H9 (cell line): ENCODE data around the gene OAS3. TPM values are rescaled to one million over a fixed set of nuclear protein-coding genes. Genes with fewer than 3 reads are reported as not detected.

Source experiments
- DNase-seq: peaks from one replicate; pipeline ENCODE4 v3.0.0-alpha.2; 2017
- H2AFZ ChIP-seq: one replicate; pipeline ENCODE4 v1.6.1; 2013; ENCODE audit warnings: mild to moderate bottlenecking, low read length, control low read depth, moderate library complexity
- H2AK5ac ChIP-seq: 2 replicates; pipeline ENCODE4 v1.6.1; 2013; ENCODE audit warnings: low read length, control low read depth, mixed read lengths; ENCODE audit not compliant: insufficient read length
- H2BK120ac ChIP-seq: one replicate; pipeline ENCODE4 v1.6.1; 2013; ENCODE audit warnings: low read depth, mild to moderate bottlenecking, low read length, control low read depth, inconsistent platforms; ENCODE audit not compliant: poor library complexity, severe bottlenecking
- H2BK12ac ChIP-seq: 2 replicates; pipeline ENCODE4 v1.6.1; 2013; ENCODE audit warnings: low read length, control low read depth, mixed read lengths, low read depth; ENCODE audit not compliant: insufficient read length
- H2BK15ac ChIP-seq: 2 replicates; pipeline ENCODE4 v1.6.1; 2013; ENCODE audit warnings: low read depth, low read length, control low read depth
- H2BK20ac ChIP-seq: one replicate; pipeline ENCODE4 v1.6.1; 2013; ENCODE audit warnings: low read depth, mild to moderate bottlenecking, low read length, control low read depth, inconsistent platforms; ENCODE audit not compliant: poor library complexity, severe bottlenecking
- H2BK5ac ChIP-seq: 2 replicates; pipeline ENCODE4 v1.6.1; 2013; ENCODE audit warnings: low read length, control low read depth, mixed read lengths; ENCODE audit not compliant: insufficient read length
- H3K14ac ChIP-seq: 2 replicates; pipeline ENCODE4 v1.6.1; 2013; ENCODE audit warnings: low read length, control low read depth; ENCODE audit not compliant: insufficient read depth
- H3K18ac ChIP-seq: 2 replicates; pipeline ENCODE4 v1.6.1; 2013; ENCODE audit warnings: low read depth, mild to moderate bottlenecking, mixed read lengths, low read length, control low read depth; ENCODE audit not compliant: insufficient read length
- H3K23ac ChIP-seq: 2 replicates; pipeline ENCODE4 v1.6.1; 2013; ENCODE audit warnings: low read length, control low read depth, mixed read lengths, low read depth; ENCODE audit not compliant: insufficient read length
- H3K23me2 ChIP-seq: 2 replicates; pipeline ENCODE4 v1.6.1; 2013; ENCODE audit warnings: low read depth, mild to moderate bottlenecking, mixed read lengths, low read length, control low read depth; ENCODE audit not compliant: insufficient read length, poor library complexity, severe bottlenecking
- H3K27ac ChIP-seq: 2 replicates; pipeline ENCODE4 v1.5.1; 2013; ENCODE audit warnings: low read length, control low read depth, mixed read lengths, low read depth; ENCODE audit not compliant: insufficient read length
- H3K27me3 ChIP-seq: 2 replicates; pipeline ENCODE4 v1.6.1; 2013; ENCODE audit warnings: low read length, control low read depth, inconsistent platforms; ENCODE audit not compliant: insufficient read depth
- H3K4ac ChIP-seq: 2 replicates; pipeline ENCODE4 v1.6.1; 2013; ENCODE audit warnings: low read depth, mild to moderate bottlenecking, control low read depth, inconsistent platforms, low read length, moderate library complexity
- H3K4me1 ChIP-seq: 2 replicates; pipeline ENCODE4 v1.6.1; 2013; ENCODE audit warnings: low read length, control low read depth, inconsistent platforms; ENCODE audit not compliant: insufficient read depth
- H3K4me2 ChIP-seq: 2 replicates; pipeline ENCODE4 v1.6.1; 2013; ENCODE audit warnings: low read length, control low read depth, mixed read lengths; ENCODE audit not compliant: insufficient read length, insufficient read depth
- H3K56ac ChIP-seq: 2 replicates; pipeline ENCODE4 v1.6.1; 2013; ENCODE audit warnings: low read depth, mild to moderate bottlenecking, mixed read lengths, low read length, control low read depth; ENCODE audit not compliant: insufficient read length
- H3K79me1 ChIP-seq: 2 replicates; pipeline ENCODE4 v1.6.1; 2013; ENCODE audit warnings: low read depth, mild to moderate bottlenecking, moderate library complexity, low read length, control low read depth, inconsistent platforms; ENCODE audit not compliant: insufficient read depth, poor library complexity, severe bottlenecking
- H3K79me2 ChIP-seq: 2 replicates; pipeline ENCODE4 v1.6.1; 2013; ENCODE audit warnings: low read length, control low read depth, inconsistent platforms; ENCODE audit not compliant: insufficient read depth
- H3K9ac ChIP-seq: 2 replicates; pipeline ENCODE4 v1.6.1; 2013; ENCODE audit warnings: low read length, control low read depth, mixed read lengths; ENCODE audit not compliant: insufficient read length; ENCODE audit errors: extremely low read depth
- H3K9me3 ChIP-seq: one replicate; pipeline ENCODE4 v1.6.1; 2013; ENCODE audit warnings: low read depth, low read length, inconsistent platforms; ENCODE audit not compliant: control insufficient read depth
- H3T11ph ChIP-seq: one replicate; pipeline ENCODE4 v1.6.1; 2013; ENCODE audit warnings: mild to moderate bottlenecking, low read length, control low read depth, inconsistent platforms
- H4K20me1 ChIP-seq: one replicate; pipeline ENCODE4 v1.6.1; 2013; ENCODE audit not compliant: control insufficient read depth, insufficient read length, insufficient read depth
- H4K5ac ChIP-seq: 2 replicates; pipeline ENCODE4 v1.6.1; 2013; ENCODE audit warnings: low read depth, mild to moderate bottlenecking, mixed read lengths, low read length, control low read depth; ENCODE audit not compliant: insufficient read length
- H4K8ac ChIP-seq: replicated peaks from 2 replicates; pipeline ENCODE4 v1.6.1; 2013; ENCODE audit warnings: low read length, control low read depth, mixed read lengths, low read depth; ENCODE audit not compliant: insufficient read length
- H4K91ac ChIP-seq: 2 replicates; pipeline ENCODE4 v1.6.1; 2013; ENCODE audit warnings: low read depth, mild to moderate bottlenecking, moderate library complexity, mixed read lengths, low read length, control low read depth; ENCODE audit not compliant: insufficient read length
- H3K27ac Mint-ChIP-seq, 3 experiments: 2 replicates in 2 of 3; 3 replicates in 1 of 3; pipeline ENCODE4 v1.8.0; 2020 to 2021; ENCODE audit warnings: mixed read lengths in 3 of 3, mild to moderate bottlenecking in 1 of 3, moderate library complexity in 1 of 3
- H3K27me3 Mint-ChIP-seq: 2 replicates; pipeline ENCODE4 v1.8.0; 2021; ENCODE audit warnings: low read depth, mild to moderate bottlenecking, moderate library complexity, mixed read lengths
- H3K36me3 Mint-ChIP-seq, 3 experiments: 2 replicates in 2 of 3; 3 replicates in 1 of 3; pipeline ENCODE4 v1.8.0; 2020 to 2021; ENCODE audit warnings: low read depth in 3 of 3, mixed read lengths in 3 of 3; ENCODE audit not compliant: insufficient read depth in 1 of 3
- H3K4me1 Mint-ChIP-seq, 2 experiments: 2 replicates each; pipeline ENCODE4 v1.8.0; 2020; ENCODE audit warnings: mixed read lengths in 2 of 2
- H3K4me3 Mint-ChIP-seq, 2 experiments: 2 replicates in 1 of 2; 3 replicates in 1 of 2; pipeline ENCODE4 v1.8.0; 2020 to 2021; ENCODE audit warnings: mild to moderate bottlenecking in 2 of 2, mixed read lengths in 2 of 2, moderate library complexity in 1 of 2
- H3K9me3 Mint-ChIP-seq, 2 experiments: 2 replicates in 1 of 2; 3 replicates in 1 of 2; pipeline ENCODE4 v1.8.0; 2020; ENCODE audit warnings: mild to moderate bottlenecking in 2 of 2, mixed read lengths in 2 of 2, moderate library complexity in 1 of 2
- CTCF ChIP-seq: fragments of 200-600 bp; sonication (generic); conservative IDR thresholded peaks from 3 replicates; pipeline ENCODE4 v1.8.0; 2021; ENCODE audit warnings: antibody characterized with exemption, mild to moderate bottlenecking
- WGBS: extraction: QIAGEN DNeasy Blood & Tissue Kit; methylation state at CpG from one replicate; pipeline ENCODE4 v1.1.7; 2013; ENCODE audit warnings: missing lambda C conversion rate, low lambda C conversion rate, mixed read lengths; ENCODE audit not compliant: insufficient read length; ENCODE audit errors: extremely low coverage; 5-methylcytosine and 5-hydroxymethylcytosine counted together
- total RNA-seq: library from RNA; stranded (reverse); gene quantifications from 2 replicates; pipeline ENCODE4 v1.2.1, GENCODE V29; 2021

The OAS3 gene
- total RNA-seq, 1 experiment from 2014 or later: 0.81 TPM

GRCh38 chr12:112927475-112927874 lies 10.8 kb upstream of the OAS3 start:
- Histone ChIP-seq H3K79me2 (no peaks in the 10 kb centered on the region), H3K18ac (no peak overlapping the region), H3K4me1 (no peaks in the 10 kb centered on the region), H3K23me2 (no peaks in the 10 kb centered on the region), H3T11ph (no peak overlapping the region), H2BK12ac (no peak overlapping the region), H4K8ac (no peak overlapping the region), H3K79me1 (no peaks in the 10 kb centered on the region), H3K56ac (no peak overlapping the region), H3K9ac (no peak overlapping the region), H4K91ac (no peak overlapping the region), H3K9me3 (no peaks in the 10 kb centered on the region), H3K27ac (no peak overlapping the region), H3K14ac (no peak overlapping the region), H3K27me3 (no peaks in the 10 kb centered on the region), H3K4me2 (no peak overlapping the region), H3K23ac (no peak overlapping the region), H2BK120ac (no peak overlapping the region), H4K20me1 (no peaks in the 10 kb centered on the region), H2AFZ (no peak overlapping the region), H2BK20ac (no peak overlapping the region), H2BK15ac (no peak overlapping the region), H2AK5ac (no peak overlapping the region), H4K5ac (no peak overlapping the region), H2BK5ac (no peak overlapping the region), H3K4ac (no peak overlapping the region)
- Mint-ChIP-seq H3K36me3 (peaks cover 0 to 14% (median 9%) of the 10 kb centered on the region in 3 experiments; a peak in 4 of 7 replicates), H3K27ac (no peak overlapping the region), H3K4me1 (peaks cover 11 to 12% of the 10 kb centered on the region in 2 experiments), H3K27me3 (peaks cover 24% of the 10 kb centered on the region), H3K4me3 (no peak overlapping the region), H3K9me3 (peaks cover 22% of the 10 kb centered on the region in 2 experiments)
- no peak for TF ChIP-seq CTCF
- DNase-seq: no peak
- WGBS: no CpG with 5 or more reads among the region's 3 CpGs
